Stimulated activated CD8-positive, alpha-beta memory T cell treated with anti-CD3 and anti-CD28 coated beads, Interleukin-12 subunit alpha, Interleukin-12 subunit beta, amount 100 ng/mL, for 24 hours (primary cell): ENCODE data around the gene QRFP.

ENCODE experiments used
- DNase-seq: peaks from one replicate; pipeline ENCODE4 v3.0.0-alpha.2; 2020; ENCODE audit errors: extremely low read depth

The QRFP gene

DNA sequence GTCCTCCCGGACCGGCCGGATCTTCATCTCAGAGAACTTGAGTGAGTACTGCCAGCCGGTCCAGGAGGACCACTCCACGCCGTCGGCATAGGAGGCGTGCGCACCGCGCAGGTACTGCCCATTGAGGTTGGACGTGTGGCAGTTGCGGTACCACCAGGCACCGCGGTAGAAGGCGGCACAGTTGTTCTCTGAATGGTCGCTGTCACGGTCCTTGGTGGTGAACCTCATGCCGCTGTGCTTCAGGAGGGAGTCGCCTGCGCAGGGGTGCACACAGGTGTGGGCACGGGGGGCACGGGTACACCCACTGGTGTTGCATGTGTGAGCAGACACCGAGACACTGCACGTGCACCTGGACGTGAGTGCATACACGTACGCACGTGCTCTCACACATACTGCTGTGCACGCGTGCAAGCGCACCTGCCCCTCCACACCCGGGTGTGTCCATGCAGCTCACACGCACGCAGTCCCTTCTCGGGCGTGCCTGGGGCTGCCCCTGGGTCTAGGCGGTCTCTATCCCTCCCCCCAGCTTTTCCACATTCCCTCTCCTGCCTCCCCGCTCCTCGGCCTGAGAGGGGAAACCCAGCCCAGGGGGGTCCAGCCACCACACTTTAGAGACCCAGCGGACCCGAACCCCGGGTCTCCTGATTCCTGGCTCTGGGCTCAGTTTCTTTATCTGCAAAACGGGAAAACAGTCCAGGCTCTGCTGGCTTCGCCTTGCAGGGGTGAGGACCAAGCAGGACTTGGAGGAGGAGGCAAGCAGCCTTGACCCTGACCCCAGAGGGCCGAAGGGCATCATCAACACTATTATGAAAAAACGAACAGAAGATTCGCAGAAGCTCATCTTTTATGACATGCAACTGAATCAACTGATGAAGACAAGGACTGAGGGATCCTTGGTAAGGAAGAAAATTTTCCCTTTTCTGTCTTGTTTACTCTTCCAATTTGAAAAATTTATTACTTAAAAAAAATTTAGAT lies 7.7 kb upstream of the QRFP start:
- DNase-seq = no peak

DNA sequence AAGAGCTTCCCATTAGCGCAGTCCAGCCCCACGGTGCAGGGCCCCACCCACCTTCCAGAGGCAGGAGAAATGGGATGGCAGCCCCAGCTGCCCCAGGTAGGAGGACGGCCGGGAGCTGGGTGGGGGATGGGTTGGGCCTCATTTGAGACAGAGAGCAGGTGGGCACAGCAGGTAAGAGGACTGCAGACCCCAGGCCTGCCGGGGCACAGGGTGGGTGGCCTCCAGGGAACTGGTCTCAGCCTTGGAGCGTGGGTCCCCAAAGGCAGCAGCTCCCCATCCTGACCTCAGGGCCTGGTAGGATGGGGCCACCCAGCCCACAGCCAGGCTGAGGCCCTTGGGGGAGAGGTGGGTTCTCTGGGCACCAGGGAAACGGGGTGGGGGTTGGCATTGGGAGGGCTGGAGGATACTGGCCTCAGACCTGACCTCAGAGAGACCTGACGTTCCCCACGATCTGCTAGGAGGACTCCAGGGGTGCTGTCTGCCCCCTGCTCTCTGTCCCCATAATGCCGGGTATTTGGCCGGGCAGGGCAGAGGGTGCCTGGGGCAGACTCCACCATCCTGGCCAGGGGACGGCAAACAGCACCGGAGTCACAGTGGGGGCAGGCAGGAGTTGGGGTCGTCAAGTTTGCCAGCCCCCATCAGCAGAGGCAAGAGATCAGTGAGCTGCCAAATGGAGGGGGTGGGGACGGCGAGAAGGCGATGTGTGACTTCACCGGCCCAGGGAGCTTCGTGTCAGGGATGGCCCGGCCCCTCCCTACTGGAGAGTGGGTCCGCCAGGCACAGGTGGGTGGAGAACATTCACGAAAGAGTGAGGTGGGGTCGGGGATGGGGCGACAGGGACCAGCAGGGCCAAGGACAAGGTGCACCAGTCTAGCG lies 6.8 kb upstream of the QRFP start:
- DNase-seq = no peak

DNA sequence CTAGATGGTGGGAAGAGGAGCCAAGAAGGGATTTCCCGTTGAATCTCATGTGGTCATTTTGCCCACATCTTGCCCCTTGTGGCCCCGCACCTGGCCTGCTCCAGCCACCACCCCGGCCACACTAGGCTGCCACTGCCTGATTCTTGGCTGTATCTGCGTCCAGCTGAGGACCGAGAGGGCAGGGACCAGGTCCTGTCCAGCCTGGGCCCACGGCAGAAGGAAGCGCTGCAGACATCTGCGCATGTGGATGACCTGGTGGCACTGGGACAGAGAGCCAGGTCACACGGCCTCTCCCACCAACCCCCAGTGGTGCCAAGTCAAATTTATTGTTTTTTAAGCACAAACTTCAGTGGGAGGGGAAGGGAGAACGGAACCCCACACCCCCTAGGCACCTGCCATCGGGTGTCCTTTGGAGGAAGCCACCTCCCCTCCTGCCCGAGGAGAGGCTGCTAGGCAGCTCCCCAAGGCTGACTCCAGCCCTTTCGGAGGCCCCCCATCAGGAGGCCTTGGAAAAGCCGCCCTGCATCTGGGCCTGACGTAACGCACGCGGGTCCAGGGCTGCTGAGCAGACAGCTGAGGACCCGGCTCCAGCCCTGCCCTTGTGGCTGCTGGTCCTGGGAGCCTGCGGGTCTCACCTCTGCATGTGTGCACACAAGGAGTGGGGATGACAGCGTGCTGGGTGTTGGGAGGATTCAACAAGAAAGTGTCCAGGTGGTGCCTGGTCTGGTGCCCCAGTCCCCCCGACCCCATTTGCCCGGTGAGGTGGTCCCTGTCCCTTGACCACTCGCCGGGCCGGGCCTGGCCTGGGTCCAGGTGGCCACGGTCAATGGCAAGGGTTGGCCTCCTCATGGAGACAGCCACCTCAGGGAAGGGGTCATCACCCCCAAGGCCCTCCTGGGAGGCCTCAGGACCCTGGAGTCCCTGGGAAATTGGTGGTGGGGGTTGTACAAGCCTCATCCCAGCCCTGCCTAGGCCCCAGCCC lies 5.9 kb upstream of the QRFP start:
- DNase-seq = no peak

DNA sequence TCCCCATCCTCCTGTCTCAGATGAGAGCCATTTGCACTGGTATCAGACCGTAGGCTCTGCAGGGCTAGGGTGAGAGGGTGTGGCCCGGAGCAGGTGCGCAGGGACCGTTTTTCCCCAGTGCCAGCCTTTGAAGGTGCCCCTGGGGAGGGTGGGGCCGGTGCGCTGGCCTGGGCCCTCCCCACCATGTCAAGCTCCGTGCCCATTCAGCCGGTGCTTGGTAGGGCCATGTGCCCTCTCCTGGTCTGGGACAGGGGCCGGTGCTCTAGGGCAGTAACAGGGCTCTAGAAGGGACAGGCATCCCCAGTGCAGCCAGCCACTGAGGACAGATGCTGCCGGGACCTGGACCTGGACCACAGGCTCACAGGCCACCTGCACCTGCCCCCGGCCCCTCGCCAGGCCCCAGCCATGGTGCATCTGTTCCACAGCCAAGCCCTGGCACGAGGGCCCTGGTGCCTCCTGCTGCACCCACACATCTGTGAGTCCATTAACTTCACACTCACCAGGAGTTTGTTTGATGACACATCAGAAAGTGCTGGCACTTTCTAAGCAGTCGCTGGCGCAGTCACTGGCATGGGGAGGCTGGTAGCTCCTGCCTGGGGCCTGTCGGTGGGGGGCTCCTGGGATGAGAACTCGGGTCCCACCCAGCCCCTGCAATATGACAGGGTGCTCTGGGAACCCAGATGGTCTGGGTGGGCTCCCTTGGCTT lies 5.0 kb upstream of the QRFP start:
- DNase-seq = no peak

DNA sequence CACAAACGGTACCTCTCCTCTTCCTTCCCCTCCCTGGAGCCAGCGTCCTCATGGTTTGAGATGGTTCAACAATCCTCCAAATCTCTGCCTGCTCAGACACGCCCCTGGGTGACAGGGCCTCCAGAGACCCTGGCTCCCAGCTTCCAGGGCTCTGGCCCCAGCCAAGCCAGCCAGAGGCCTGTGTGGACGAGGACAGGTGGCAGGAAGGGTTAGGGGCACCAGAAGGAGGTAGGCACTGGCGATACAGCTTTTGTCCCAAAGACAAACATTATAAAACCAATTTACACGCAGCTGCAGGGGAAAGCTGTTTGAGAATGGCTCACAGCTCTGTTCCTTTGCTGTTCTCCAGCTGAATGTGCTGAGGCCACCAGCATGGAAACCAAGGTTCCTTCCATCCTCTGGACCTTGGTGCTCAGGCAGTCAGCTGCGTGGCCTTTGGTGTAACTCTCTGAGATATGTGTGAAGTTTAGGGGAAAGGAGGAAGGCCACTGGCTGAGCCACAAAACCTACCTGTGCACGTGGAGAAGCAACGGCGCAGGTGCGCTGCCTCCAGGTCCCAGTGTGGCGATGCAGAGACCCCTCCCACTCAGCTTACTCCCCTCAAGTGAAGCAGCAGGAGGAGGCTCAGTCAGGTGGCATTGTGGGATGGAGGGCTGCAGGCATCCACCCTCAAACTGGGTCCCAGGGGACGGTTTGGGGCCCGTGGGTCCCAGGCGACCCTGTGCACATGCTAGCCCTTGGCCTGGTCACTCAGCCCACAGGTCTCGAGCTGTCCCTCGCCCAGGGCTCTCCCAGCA lies 4.3 kb upstream of the QRFP start:
- DNase-seq = no peak

DNA sequence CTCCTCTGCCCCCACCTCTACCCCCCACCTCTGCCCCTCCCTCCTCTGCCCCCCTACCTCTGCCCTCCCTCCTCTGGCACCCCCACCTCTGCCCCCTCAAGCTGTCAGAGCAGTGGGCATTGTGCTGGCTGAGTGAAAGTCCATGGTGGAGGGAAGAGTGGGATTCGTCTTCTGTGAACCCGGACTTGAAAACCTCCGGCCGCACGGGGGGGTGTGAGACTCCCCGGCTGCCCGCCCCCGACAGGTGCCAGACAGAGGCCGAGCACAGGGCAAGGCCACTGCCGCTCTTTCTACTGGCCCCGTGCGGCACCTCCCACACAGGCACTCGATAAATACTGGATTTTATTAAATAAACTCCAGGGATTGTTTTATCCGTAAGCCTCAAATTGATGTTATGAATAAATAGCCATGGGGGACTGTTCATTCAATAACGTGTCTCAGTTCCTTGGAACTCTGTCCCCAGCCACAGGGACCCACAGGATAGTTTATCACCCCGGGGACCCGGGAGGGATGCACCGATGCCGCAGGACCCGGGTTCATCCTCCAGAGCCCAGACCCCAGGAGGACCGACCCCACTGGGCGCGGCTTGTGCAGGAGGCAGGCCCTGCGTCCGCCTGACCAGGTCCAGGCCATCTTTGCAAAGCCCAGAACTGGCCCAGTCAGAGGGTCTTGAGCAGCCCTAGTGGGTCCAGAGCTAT lies 2.6 kb upstream of the QRFP start:
- DNase-seq = no peak

DNA sequence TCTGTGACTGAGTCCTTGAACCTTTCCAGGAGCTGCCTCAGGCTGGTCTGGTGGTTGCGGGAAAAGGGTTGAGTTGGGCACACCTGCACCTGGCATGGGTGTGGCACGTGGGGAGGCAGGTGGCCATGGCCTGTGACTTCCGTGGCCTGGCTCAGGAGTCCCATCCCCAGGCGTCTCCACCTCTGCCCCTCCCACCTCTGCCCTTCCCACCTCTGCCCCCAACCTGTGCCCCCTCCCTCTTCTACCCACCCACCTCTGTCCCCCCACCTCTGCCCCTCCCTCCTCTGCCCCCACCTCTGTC lies 1.9 kb upstream of the QRFP start:
- DNase-seq = no peak

DNA sequence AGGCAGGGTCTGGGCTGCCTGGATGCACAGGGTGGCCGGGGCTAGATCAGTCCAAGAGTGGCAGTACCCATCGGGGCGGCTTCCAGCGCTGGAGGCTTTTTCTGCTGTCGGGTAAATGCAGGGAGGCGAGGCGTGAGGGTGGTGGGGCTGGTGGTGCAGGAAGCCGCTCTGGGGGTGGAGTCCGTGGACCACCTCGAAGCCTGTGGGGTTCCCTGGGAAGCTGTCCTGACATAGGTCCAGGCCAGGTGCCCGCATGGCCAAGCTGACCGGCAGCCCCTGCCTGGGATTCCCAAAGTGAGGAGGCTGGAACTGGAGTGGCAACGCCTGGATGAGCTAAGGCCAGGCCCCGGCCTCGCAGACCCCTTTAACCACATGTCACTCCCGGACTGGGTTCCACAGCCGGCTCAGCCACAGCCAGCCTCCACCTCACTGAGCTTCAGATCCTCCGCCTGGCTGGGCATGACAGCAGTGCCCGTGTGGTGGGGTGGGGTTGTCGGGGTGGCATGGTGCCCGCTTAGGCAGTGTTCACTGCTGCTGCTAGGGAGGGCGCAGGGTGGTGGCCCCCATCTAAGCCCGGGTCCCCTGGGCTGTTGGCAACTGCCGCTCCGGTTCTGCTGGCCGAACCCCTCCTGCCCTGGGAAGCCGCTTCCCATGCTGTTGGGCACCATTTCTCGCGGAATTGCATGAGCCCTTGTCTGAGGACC lies 1.4 kb upstream of the QRFP start:
- no peak for DNase-seq

DNA sequence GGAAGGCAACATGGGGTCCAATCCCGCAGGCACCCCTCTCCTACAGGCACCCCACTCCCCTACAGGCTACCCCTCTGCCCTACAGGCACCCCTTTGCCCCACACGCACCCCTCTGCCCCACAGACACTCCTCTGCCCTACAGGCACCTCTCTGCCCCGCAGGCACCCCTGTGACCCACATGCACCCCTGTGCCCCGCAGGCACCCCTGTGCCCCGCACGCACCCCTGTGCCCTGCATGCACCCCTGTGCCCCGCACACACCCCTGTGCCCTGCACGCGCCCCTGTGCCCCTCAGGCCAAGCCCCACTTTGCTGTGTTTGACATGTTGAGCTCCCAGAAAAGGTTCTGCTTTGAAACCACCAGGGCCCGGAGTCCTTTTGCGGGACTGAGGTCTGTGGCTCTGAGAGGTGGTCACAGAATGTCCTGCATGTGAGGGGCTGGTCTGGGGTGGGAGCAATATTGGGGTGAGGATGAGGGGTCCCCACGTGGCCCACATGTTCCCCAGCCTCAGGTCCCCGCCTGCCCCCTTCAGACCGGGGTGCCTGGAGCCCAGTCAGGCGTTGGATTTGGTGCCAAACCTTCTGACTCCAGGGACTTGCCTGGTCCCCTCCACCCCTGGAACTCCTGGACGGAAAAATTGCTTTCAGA lies 616 bp upstream of the QRFP start:
- DNase-seq = no peak

DNA sequence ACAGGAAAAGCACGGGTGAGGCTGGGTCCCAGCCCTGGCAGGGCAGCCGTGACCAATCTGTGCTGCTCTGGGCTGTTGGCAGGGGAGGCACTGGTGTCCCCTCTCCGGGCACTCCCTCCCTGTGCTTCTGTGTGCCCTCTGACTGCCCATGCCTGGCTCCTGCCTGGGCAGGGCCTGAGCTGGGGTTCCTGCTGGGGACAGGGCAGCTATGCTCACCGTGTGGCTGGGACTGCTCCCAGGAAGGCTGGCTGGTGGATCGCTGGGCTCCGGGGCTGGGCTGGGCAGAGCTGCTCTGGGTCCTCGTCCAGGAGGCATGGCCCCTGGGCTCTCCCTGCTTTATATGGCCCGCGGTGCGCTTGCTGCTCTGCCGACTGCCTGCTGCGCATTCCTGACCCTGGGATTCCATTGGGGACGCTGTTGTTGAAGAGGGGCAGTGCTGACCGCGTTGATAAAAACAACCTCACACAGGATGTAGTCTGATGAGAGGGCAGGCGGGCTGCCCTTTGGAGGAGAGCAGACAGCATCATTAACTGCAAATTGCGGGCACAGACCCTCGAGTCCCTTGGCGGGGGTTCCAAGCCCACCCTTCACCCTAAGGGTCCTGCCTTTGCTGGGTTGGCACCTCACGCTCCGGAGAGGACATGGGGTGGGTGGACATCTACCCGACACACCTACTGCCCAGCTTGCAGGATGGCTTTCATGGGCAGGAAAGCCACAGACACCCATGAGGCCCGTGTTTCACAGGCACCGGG lies 955 bp downstream of the QRFP start:
- DNase-seq = no peak

DNA sequence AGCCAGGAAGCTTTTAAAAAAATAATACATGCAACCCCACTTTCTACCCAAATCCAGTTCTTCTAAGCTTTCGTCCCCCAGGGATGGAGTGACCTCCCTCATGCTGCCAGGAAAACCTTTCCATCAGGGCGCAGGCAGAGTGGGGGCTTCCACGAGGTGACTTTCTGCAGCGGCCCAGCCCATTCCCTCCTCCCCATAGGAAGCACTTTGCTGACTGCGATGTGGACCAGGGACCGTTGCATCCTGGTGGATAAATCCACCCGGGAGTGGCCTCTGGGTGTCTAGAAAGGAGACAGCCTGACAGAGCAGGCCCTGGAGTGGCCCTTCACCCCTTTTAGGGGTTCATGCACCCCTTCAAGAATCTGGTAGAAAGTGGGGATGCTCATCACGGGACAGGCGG lies 1.6 kb downstream of the QRFP start:
- no peak for DNase-seq

DNA sequence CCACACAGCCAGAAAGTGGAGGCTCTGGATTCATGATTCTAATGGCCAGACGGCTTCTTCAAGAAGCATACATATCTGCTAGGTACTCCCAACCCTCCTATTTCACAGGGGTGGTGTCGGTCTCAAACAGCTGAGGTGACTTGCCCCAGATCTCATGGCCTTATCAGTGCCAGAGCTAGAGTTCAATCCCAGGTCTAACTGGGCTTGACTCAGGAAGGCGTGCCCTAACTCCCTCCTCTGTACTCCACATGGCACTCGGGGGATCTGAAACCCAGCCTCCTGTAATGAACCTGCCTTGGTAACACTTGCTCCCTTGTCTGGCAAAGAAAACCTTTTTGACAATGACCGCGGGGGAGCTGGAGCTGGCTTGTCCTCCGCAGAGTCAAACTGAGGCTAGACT lies 2.1 kb downstream of the QRFP start:
- no peak for DNase-seq

DNA sequence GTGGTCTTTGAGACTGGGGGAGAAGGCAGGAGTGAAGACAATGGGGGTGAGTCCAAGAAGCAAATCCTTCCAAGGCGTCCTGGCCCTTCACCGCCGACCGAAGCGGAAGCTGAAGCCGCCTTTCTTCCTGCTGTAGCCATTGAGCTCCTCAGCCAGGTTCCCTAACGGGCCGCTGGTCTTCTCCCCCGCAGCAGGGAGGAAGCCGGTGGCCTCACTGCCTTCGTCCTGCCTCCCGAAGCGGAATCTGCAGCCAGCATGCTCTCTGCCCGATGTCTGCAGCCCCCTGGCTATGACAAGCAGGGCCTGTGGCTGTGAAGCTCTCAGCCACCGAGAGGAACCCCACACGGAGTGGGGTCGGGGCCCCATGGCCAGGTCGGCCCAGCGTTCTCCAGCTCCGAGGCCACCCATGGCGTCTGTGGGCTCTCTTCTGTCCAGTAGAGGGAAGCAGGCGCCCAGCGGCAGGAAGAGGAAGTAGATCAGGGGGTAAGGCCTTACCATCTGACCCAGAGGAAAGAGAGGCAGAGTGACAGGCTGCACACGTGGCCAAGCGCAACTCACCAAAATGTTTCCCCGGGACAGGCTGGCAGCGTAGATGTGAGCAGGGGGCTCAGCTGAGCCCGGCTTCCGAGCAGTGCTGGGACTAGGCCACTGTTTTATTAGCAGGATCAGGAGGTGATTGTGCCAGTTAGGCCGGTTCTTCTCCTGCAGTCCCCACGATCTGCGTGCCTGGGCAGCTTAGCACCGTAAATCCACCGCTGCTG lies 3.1 kb downstream of the QRFP start:
- no peak for DNase-seq

DNA sequence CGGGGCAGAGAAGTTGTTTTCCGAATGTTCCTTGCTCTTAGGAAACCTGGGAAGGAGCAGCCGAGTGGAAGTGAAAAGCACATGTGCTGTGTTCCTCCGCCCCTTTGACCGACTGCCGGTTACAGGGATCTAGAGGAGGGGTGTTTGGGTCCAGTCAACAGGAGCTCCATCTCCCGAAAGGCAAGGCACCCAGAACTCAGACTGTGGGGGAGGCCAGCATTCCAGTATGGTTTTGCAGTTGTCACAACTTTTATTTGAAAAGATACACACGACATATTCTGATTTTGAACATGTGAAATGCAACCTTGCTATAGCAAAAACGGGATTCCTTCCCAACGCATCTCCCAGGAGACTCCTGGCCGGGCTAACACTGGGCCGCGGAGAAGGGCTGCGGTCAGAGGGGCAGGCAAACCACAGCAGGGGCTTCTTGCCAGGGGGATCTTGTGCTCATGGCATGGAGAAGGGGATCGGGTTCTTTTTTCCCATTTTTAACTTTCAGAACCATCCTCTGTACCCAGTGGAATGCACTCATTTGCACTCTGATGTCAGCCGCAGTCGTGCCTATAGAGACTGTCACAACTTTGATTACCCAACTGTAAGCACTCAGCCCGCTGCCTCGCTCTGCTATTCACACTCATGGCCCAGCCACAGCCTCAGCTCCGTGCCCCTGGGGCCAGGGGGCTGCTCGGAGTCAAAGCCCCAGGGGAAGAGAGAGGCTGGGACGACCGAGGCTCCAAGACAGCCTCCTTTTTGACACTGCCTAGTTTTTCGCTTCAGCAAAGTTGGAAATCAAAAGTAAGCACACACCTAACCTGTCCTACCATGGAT lies 3.9 kb downstream of the QRFP start:
- DNase-seq = no peak

DNA sequence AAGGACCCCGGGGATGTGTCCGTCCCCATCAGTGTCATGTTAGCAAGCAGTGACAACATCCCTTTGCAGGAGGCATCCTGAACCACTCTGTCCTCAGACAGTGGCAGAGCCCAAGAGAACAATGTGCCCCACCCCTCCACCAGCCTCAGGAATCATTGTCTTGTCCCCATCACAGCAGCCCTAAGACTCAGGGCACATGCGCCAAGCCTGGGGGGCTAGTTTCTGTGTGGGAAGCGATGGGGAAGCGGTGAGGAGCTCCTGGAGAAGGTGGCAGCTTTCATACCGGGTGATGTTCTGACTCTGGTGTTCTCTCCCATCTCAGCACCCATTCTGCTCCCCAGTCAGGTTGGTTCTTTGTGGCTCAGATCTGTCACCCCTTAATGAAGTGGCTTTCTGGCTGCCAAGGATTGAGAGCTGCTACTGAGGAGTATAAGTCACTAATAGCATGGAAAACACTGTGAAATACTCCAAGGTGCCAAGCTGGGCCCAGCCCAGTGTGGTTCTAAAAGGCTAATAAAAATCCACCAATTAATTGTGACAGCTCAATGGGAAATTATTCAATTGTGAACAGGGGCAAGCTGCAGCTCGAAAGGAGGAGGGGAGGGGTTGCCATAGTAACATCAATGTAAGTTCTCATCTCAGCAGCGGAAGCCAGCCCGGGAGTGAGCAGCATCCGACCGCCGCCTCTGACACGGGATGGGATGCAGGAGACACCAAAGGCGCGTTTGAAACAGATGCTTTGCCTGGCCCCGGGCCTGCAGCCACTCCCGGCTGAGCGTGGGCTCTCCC lies 4.7 kb downstream of the QRFP start:
- no peak for DNase-seq
